Dedifferentiated amniotic fluid mesenchymal stem cell (primary cell): ENCODE data around the gene PLA2G4A.

ENCODE experiments used
- DNase-seq: peaks from one replicate; pipeline ENCODE4 v3.0.0-alpha.2; 2016; ENCODE audit errors: extremely low spot score

Gene PLA2G4A

GRCh38 chr1:186977266-186977957 lies 148.7 kb downstream of the PLA2G4A start:
- no peak for DNase-seq

GRCh38 chr1:186978596-186979556 lies 150.1 kb downstream of the PLA2G4A start:
- no peak for DNase-seq

- DNase-seq, result peak; percentile 16
These were observed 151.7 kb downstream of the PLA2G4A start for GRCh38 chr1:186980400-186980799.

GRCh38 chr1:186982116-186982515 lies 153.4 kb downstream of the PLA2G4A start:
- DNase-seq, result no peak

- DNase-seq, result peak; percentile 39
These were observed 154.6 kb downstream of the PLA2G4A start for GRCh38 chr1:186983327-186983726.

GRCh38 chr1:186984959-186985358 lies 156.2 kb downstream of the PLA2G4A start:
- DNase-seq, result no peak

GRCh38 chr1:186985889-186986491 lies 157.2 kb downstream of the PLA2G4A start:
- DNase-seq, result peak; percentile 79

- DNase-seq, result no peak
These were observed 158.3 kb downstream of the PLA2G4A start for GRCh38 chr1:186987065-186987464.

GRCh38 chr1:186987769-186988168 lies 159.0 kb downstream of the PLA2G4A start:
- no peak for DNase-seq

GRCh38 chr1:186993996-186994395 lies 165.2 kb downstream of the PLA2G4A start:
- no peak for DNase-seq

GRCh38 chr1:186994897-186995296 lies 166.1 kb downstream of the PLA2G4A start:
- no peak for DNase-seq

GRCh38 chr1:186996816-186997215 lies 168.1 kb downstream of the PLA2G4A start:
- no peak for DNase-seq

- DNase-seq, result no peak
These were observed 169.1 kb downstream of the PLA2G4A start for GRCh38 chr1:186997877-186998276.

GRCh38 chr1:186999506-186999905 lies 170.8 kb downstream of the PLA2G4A start:
- DNase-seq, result no peak

- DNase-seq, result peak; percentile 71
These were observed 172.6 kb downstream of the PLA2G4A start for GRCh38 chr1:187001198-187001889.

- DNase-seq, result no peak
These were observed 174.6 kb downstream of the PLA2G4A start for GRCh38 chr1:187003353-187003752.

- DNase-seq, result no peak
These were observed 178.1 kb downstream of the PLA2G4A start for GRCh38 chr1:187006896-187007295.

- DNase-seq, result no peak
These were observed 180.6 kb downstream of the PLA2G4A start for GRCh38 chr1:187009320-187009719.

GRCh38 chr1:187010571-187011309 lies 182.0 kb downstream of the PLA2G4A start:
- no peak for DNase-seq

GRCh38 chr1:187013582-187014200 lies 184.9 kb downstream of the PLA2G4A start:
- DNase-seq, result no peak

- no peak for DNase-seq
These were observed 189.5 kb downstream of the PLA2G4A start for GRCh38 chr1:187018291-187018690.
